GM12892 (cell line): ENCODE data around the gene EP300.
"Not testable (repeated sequence)": the region's sequence is repeated elsewhere in the genome, so short reads cannot be mapped to it uniquely, and the experiment has no call there.

ENCODE experiments used
- DNase-seq: peaks from one replicate; pipeline ENCODE4 v3.0.0; 2011; ENCODE audit not compliant: insufficient read length
- FAIRE-seq: peaks from 2 replicates; lab custom pipeline; 2011; peaks lifted over from hg19 to GRCh38; lab: Jason Lieb, UNC
- POLR2A ChIP-seq: IDR thresholded peaks from 2 replicates; pipeline ENCODE4 v1.6.1; 2011; ENCODE audit warnings: low read depth, low read length, control low read depth
- POLR2AphosphoS5 ChIP-seq: IDR thresholded peaks from 2 replicates; pipeline ENCODE4 v1.6.1; 2011; ENCODE audit warnings: low read depth, low read length, control low read depth
- TAF1 ChIP-seq: IDR thresholded peaks from 2 replicates; pipeline ENCODE4 v1.6.1; 2011; ENCODE audit warnings: low read depth, mild to moderate bottlenecking, control low read depth, low read length, borderline replicate concordance

Gene EP300

DNA sequence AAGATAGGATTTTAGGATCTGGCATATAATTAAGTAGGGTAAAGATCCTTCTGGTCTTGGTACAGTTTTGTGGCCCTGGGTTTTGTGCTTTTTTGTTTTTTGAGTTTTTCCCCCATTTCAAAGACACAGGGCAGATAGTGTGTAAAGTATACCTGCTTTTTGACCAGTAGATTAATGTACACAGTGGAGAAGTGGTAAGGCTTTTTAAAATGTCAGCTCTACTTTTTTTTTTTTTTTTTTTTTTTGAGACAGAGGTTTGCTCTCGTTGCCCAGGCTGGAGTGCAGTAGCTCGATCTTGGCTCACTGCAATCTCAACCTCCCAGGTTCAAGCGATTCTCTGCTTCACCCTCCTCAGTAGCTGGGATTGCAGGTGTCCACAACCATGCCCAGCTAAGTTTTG is 4.0 kb downstream of the EP300 start:
- no peak for FAIRE-seq
- TF ChIP-seq POLR2A (no peak), POLR2AphosphoS5 (no peak)
- DNase-seq: no peak

DNA sequence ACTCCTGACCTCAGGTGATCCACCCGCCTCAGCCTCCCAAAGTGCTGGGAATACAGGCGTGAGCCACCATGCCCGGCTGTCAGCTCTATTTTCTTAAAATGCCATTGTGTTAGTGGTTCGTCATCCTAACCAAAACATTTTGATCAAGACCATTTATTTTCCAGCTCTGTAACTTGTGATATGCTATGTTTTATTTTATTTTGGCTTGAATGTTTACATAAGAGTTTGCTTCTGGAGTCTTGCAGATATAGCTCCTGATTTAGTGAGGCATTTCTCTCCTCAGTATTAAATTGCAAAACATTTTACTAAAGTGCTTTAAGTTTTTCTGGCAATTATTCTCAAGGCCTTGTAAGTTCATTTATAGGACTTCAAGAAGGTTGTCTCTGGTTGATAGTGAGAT is 4.4 kb downstream of the EP300 start:
- DNase-seq (no peak), FAIRE-seq (no peak)
- no peak for TF ChIP-seq POLR2A

DNA sequence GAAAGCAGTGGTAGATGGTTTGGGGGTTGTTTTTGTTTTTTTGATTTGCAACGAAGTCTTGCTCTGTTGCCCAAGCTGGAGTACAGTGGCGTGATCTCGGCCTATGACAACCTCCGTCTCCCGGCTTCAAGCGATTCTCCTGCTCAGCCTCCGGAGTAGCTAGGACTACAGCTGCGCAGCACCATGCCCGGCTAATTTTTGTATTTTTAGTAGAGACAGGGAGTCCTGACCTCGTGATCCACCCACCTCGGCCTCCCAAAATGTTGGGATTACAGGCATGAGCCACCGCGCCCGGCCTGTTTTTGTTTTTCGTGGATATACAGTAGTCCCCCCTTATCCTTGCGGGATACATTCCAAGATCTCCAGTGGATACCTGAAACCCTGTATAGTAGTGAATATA is 6.6 kb downstream of the EP300 start:
- DNase-seq: no peak
- peak; percentile 5 for FAIRE-seq

DNA sequence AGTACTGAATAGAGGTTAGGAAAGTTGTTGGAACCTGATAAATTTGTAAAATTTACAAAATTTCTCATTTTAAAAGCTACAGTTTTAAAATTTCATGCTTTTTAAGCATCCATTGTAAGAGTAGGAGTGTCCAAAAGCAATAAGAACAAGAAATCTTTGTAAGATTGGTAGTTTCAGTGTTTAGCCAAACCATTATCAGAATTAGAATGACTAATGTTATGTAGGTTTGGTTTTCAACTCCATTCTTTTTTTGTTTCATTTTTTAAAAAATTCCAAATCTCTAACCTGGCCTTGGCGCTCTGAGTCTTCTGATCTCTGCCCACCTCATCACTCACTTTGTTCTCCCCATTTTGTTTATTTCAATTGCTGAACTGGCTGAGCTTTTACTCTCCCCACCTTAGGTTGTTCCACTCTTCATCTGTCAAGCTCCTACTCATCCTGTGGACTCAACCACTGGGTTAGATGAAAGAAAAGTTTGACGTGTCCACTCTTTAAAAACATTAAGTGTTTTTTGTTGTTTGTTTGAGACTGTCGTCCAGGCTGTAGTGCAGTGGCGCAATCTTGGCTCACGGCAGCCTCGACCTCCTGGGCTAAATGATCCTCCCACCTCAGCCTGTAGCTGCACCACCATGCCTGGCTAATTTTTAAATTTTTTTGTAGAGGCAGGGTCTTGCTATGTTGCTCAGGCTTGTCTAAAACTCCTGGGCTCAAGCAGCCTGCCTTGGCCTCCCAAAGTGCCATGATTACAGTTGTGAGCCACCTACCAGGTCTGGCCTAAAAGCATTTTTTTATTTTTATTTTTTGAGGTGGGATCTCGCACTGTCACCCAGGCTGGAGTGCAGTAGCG is 14.0 kb downstream of the EP300 start:
- FAIRE-seq (no peak), DNase-seq (no peak)
- no peak for TF ChIP-seq POLR2AphosphoS5
- no peak for TF ChIP-seq POLR2A
- no peak for TF ChIP-seq TAF1

More for the DNA sequence above, 6.6 kb downstream of the EP300 start:
- no peak for TF ChIP-seq POLR2A
- TF ChIP-seq TAF1: no peak
- TF ChIP-seq POLR2AphosphoS5: no peak

DNA sequence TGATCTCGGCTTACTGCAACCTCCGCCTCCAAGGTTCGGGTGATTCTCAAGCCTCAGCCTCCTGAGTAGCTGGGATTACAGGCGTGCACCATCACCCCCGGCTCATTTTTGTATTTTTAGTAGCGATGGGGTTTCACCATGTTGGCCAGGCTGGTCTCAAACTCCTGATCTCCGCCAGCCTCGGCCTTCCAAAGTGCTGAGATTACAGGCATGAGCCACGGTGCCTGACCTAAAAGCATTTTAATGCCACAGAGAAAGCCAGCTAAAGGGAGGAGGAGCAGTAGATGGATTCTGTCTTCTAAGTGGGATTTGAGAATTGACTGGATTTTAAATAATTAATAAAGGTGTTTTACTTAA is 14.6 kb downstream of the EP300 start:
- FAIRE-seq, DNase-seq: not testable (repeated sequence)

DNA sequence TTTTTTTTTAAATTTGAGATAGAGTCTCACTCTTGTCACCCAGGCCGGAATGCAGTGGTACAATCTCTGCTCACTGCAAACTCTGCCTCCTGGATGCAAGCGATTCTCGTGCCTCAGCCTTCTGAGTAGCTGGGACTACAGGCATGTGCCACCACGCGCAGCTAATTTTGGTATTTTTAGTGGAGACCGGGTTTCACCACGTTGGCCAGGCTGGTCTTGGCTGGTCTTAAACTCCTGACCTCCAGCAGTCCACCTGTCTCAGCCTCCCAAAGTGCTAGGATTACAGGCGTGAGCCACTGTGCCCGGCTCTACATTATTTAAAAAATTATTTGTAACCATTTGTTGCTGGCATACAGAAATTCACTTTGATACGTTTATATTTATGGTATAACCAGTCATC is 18.6 kb downstream of the EP300 start:
- FAIRE-seq: no peak
- no peak for DNase-seq
- TF ChIP-seq POLR2A: no peak
- no peak for TF ChIP-seq POLR2AphosphoS5
- no peak for TF ChIP-seq TAF1

DNA sequence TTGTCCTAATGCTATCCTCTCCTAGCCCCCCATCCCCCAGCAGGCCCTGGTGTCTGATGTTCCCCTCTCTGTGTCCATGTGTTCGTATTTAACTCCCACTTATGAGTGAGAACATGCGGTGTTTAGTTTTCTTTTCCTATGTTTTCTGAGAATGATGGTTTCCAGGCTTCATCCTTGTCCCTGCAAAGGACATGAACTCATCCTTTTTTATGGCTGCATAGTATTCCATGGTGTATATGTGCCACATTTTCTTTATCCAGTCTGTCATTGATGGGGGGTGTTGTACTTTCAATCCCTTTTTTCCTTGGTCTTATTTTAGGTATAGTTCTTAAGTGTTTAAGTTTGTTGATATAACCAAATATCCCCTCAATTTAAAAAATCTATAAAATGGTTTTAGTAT is 23.9 kb downstream of the EP300 start:
- DNase-seq (no peak), FAIRE-seq (no peak)
- TF ChIP-seq POLR2A (no peak), TAF1 (no peak), POLR2AphosphoS5 (no peak)

DNA sequence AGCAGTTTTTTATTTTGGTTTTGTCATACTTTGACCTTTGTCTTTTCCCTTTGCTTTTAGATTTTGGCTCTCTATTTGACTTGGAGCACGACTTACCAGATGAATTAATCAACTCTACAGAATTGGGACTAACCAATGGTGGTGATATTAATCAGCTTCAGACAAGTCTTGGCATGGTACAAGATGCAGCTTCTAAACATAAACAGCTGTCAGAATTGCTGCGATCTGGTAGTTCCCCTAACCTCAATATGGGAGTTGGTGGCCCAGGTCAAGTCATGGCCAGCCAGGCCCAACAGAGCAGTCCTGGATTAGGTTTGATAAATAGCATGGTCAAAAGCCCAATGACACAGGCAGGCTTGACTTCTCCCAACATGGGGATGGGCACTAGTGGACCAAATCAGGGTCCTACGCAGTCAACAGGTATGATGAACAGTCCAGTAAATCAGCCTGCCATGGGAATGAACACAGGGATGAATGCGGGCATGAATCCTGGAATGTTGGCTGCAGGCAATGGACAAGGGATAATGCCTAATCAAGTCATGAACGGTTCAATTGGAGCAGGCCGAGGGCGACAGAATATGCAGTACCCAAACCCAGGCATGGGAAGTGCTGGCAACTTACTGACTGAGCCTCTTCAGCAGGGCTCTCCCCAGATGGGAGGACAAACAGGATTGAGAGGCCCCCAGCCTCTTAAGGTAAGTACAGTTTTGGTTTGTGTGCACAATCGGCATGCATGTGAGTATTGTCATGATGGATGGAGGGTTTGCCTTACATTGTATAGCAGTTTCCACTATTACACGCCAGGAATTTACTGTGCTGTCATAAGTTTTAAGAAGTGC is 25.0 kb downstream of the EP300 start:
- FAIRE-seq: peak; percentile 57
- peak; percentile 38; the same call in 1 of the 2 replicates for TF ChIP-seq POLR2A
- no peak for TF ChIP-seq TAF1
- peak; percentile 56; the same call in 1 of the 2 replicates for TF ChIP-seq POLR2AphosphoS5
- no peak for DNase-seq

DNA sequence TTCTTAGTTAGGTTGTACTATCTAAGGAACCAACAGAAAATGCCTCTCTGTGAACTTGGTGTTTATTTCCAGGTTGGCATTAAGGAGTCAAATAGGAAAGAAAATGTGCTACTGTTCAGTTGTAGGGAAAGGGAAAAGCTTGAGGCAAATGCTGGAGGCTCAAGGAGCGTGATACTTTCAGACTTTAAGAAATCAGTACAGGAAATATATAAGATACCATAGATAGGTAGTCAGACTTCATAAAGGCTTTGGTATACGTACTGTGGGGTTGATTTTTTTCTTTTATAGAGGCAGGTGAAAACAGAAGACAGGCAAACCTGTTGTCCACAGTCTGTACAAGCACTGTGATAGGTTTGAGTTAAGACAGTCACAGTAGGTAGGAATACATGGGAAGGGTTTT is 30.8 kb downstream of the EP300 start:
- FAIRE-seq (no peak), DNase-seq (no peak)
- TF ChIP-seq TAF1: no peak
- TF ChIP-seq POLR2A: no peak
- TF ChIP-seq POLR2AphosphoS5: no peak

DNA sequence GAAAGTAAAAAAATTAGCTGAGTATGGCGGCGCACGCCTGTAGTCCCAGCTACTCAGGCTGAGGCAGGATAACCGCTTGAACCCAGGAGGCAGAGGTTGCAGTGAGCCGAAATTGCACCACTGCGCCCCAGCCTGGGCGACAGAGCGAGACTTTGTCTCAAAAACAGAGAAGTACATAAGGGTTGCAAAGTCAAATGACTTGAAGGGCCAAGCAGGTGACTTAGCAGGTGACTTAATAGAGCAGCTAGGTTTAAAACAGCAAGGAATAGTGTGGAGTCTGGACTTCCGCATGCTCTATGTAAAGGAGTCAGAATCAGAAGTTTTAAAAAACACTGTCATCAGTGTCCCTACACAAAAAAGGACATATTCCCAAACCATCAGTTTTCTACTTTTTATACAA is 31.7 kb downstream of the EP300 start:
- no peak for TF ChIP-seq POLR2A
- TF ChIP-seq POLR2AphosphoS5: no peak
- TF ChIP-seq TAF1: no peak
- FAIRE-seq (no peak), DNase-seq (no peak)

DNA sequence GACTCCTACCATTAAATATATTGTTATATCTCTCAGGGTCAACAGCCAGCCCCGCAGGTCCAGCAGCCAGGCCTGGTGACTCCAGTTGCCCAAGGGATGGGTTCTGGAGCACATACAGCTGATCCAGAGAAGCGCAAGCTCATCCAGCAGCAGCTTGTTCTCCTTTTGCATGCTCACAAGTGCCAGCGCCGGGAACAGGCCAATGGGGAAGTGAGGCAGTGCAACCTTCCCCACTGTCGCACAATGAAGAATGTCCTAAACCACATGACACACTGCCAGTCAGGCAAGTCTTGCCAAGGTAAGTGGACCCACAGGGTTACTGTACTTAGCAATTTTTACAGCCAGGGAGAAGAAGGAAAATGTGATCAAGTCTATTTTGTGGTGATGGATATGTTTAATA is 35.1 kb downstream of the EP300 start:
- DNase-seq: no peak
- no peak for FAIRE-seq
- TF ChIP-seq TAF1 (no peak), POLR2A (no peak)

DNA sequence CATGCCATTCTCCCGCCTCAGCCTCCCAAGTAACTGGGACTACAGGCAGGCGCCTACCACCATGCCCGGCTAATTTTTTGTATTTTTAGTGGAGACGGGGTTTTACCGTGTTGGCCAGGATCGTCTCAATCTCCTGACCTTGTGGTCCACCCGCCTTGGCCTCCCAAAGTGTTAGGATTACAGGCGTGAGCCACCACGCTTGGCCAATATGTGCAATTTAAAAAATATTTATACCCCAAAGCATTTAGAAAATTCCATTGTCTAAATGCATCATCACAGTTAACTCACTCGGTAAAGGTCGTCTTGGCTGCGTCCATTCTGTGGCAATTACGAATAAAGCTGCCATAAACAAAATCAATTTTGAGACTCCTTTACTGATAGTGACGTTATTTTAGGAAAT is 36.2 kb downstream of the EP300 start:
- DNase-seq (no peak), FAIRE-seq (no peak)
- TF ChIP-seq POLR2A: no peak
- no peak for TF ChIP-seq TAF1
- no peak for TF ChIP-seq POLR2AphosphoS5
